Effector CD8-positive, alpha-beta T cell (primary cell): ENCODE data around the gene ZNF385D.

ENCODE experiments used
- DNase-seq: peaks from one replicate; lab custom pipeline; 2025; lab: John Stamatoyannopoulos, UW

The ZNF385D gene

DNA sequence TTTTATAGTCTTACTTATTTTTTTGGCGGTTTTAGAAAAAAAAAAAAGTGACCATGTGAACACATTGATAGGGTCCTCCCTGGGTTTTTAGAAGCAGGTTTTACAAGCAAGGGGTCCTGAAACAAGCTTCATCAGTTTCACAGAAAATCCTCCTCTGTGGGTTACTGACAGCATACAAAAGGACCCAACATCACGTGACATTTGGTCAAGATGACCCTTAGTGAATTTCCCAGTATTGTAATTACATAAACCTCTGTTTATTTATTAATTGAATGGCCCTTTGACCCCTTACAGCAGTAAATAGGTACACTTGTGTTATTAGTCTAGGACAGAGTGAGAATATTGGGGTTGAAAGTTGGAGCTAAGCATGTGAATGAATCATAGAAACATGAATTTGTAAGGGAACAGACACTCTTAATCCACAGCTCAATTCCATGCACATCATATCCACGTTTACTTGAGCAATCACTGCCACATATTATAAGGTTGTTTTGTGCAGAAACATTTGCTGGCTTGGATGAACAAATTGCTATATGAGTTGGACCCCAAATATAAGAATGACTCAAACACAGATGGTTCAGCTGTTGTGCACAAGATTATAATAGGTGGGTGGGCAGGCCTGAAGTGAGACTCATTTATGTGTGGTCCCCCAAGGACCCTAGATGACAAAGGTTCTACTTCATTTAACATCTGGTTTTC, 137.5 kb downstream of the ZNF385D start:
- DNase-seq: no peak

DNA sequence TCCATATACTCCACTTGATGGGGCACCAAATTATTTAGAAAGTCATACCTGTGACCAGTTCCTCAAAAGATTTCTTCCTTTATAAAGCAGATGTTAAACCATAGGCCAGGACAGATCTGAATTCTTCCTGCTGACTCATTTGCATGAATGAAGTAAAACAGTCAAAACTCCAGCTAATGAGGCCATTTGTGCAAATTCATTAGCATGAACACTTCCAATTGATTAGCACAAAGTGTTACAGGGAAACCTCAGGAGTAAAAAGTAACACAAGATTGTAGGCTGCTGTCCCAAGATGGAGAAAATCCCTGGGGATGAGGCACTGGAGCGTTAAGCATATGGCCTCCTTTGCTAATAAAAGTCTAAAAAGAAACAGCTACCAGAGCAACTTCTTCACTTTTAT, 149.8 kb downstream of the ZNF385D start:
- DNase-seq: no peak

DNA sequence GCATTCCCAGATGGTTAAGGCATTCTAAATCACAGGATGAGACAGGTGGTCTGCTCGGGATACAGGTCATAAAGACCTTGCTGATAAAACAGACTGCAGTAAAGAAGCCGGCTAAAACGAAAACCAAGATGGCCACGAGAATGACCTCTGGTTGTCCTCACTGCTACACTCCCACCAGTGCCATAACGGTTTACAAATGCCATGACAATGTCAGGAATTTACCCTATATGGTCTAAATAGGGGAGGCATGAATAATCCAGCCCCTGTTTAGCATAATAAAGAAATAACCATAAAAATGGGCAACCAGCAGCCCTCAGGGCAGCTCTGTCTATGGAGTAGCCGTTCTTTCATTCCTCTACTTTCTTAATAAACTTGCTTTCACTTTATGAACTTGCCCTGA, 151.1 kb downstream of the ZNF385D start:
- no peak for DNase-seq

DNA sequence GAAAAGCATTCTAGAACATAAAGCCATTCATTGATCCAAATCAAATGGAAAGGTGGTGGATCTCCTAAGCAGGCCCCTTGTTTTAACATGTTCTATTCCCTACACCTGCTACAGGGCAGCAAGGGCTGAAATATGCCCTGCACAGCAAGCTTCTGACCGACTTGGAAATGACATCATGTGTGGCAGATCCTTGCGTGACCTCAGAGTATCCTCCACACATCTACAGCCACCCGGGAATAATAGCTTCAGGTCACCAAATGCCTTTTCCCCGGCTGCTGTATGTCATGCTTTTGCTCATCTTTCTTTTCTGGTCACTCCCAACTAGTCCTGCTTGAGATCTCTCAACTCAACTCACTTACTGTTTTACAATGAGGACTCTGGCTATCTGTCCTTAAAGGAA, 158.2 kb downstream of the ZNF385D start:
- no peak for DNase-seq

DNA sequence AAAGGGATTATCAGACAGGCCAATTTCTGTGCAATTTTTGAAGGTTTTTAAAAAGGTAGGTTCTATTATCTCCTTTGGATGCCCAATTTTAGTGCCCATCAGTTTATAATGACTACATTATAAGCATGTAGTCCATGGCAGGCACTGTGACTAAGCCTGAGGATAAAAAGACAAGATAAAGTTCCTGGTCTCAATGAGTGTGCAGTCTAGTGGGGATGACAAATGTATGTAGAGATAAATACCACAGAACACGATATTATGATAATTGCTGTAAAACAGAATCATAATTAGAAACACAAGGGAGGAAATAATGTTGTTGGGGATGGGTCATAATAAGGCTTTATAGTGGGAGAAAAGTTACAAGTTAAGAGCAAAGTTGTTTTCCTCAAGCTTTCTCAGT, 163.1 kb downstream of the ZNF385D start:
- DNase-seq: no peak

DNA sequence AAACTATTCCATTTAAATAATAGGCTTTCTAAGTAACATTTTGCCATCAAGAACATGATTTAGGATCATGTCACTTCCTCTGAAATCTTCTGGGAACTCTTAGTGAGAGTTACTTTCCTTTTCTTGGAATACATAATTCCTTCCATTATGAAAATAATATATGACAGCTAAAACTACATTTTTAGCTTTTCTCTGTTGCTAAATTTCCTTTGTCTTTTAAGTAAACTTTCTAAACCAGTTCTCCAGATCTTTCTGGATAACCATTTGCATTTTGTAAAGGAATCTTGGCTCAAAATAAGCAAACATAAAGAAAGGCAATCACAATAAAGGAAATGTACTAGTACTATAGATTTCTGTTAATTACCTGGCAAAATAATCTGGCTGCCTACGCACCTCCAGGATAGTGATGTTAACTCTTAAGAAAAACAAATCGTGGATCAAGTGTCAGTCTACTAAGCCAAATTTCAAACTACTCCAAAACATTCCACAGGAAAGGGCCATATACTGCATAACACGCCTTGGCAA, 165.7 kb downstream of the ZNF385D start:
- DNase-seq: no peak

DNA sequence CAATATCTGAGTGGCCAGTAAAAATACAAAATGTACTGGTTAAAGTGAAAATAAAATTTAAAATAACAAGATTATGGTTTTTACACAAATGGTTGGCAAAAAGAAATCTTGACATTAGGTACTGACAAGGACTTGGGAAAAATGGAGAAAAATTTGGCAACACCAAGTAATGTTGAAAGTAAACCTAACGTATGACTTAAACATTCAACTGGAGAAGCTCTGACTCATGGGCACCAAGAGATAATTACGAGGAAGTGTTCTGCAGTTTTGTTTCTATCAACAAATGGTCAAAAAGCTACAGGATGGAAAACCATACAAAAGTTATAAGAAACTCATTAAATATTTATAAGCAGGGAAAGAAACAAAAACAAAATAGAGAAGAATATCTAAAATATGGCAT, 177.7 kb downstream of the ZNF385D start:
- DNase-seq: no peak

DNA sequence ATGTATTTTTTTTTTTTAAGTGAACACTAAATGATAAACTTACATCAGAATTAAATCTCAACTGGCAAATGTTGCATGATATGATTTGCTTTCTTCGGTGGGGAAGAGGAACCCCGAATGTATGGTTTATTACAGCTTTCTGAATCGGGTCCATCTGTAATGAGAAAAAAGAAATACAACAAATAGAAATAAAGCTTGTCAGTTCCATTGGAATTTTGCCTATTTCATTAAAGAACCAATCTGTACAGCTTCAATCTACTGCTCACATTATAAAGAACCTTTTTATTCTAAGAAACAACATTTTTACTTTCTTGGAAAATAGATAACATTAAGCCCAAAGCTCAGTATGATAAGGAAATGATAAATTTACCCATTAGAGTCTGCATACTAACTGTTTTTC, 186.5 kb downstream of the ZNF385D start:
- no peak for DNase-seq

DNA sequence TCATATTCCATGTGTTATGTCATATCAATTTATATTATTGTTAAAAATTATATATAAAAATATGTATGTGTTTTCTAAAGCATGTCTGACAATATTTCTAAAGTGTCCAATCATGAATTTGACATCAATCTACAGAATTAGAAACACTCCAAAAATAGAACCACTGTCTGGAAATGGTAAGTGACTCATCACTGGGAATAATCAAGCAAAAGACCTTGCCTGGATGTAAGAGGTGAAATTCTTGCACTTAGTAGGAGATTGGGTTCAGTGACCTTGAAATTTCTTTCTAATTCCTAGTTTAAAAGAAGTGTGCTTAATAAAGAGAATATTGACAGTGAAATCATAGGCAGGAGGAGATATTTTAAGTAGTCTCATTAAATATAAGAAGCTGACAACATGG, 188.8 kb downstream of the ZNF385D start:
- no peak for DNase-seq

DNA sequence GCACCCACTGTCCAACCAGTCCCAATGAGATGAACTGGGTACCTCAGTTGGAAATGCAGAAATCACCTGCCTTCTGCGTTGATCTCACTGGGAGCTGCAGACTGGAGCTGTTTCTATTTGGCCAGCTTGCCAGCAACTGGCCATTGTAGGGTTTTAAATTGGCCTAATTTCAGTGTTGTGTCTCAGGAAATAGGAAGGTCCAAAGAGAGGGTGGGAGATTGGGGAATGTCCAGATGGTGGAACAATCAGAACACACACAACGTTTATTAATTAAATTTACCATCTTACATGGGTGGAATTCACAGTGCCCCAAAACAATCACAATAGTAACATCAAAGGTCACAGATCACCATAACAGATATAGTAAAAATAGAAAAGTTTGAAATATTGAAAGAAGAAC, 189.5 kb downstream of the ZNF385D start:
- no peak for DNase-seq

DNA sequence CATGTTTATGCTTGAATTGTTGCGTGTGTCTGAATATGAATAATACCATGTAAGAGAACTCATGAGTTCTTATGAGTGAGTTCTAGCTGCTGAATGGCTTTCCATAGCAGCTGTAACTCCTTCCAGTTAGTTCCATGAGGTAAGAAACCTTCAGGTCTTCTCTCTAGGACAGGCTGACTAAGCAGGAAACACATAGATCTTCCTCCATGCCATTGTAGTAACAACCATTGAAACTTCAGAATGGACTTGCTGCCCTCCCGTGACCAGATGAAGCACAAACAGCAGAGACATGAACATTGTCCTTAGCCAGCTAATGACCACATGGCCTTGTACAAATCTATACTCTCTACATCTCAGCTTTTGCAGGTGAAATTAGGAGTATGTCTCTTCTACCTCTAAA, 200.0 kb downstream of the ZNF385D start:
- no peak for DNase-seq

DNA sequence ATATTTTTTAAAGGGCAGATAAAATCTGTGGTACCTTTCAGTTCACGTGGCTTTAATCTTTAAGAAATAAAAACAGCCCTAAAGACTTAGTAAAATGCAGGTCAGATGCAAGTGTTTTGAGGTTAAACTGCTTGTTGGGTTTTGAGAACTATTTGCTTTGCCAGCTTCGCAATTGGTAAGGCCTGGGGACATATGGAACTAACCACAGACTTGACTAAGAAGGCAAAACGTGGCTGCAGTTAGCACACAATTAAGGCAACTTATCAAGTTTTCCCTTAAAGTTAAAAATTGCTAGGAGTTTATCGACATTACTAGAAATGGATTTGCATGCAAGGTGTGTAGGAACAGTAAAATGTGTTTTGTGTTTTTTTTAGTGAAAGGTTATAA, 206.9 kb downstream of the ZNF385D start:
- no peak for DNase-seq

DNA sequence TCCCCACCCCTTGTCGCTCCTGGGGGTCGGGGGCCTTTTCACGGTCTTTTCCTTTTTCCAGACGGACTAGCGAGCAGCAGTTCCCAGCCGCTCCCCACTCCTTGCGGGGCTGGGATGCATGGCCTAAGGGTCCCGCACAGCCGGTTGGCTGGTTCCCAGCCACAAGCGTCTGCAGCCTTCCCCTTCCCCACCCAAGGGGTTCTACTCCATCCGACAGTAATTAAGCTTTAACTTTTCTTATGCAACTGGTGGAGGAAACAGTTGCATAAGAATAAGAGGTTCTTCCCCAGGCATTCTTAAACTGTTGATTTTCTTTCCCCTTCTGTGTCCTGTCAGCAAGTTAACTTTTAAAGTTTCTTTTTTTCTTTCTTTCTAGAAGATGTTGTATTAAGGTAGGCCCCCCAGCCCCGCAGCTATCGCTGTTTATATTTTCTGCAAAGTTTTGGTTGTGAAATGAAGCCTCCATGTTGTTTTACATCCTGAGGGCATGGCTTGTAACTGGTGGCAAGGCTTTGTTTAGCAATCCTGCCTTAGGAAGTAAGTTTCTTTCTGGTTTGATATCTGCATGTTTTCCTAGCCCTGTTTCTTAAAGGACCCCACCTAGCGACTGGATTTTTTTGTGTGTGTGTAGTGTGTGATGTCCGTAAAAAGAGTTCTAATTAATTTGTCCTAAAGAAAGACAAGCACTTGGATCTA, 207.5 kb downstream of the ZNF385D start:
- no peak for DNase-seq

DNA sequence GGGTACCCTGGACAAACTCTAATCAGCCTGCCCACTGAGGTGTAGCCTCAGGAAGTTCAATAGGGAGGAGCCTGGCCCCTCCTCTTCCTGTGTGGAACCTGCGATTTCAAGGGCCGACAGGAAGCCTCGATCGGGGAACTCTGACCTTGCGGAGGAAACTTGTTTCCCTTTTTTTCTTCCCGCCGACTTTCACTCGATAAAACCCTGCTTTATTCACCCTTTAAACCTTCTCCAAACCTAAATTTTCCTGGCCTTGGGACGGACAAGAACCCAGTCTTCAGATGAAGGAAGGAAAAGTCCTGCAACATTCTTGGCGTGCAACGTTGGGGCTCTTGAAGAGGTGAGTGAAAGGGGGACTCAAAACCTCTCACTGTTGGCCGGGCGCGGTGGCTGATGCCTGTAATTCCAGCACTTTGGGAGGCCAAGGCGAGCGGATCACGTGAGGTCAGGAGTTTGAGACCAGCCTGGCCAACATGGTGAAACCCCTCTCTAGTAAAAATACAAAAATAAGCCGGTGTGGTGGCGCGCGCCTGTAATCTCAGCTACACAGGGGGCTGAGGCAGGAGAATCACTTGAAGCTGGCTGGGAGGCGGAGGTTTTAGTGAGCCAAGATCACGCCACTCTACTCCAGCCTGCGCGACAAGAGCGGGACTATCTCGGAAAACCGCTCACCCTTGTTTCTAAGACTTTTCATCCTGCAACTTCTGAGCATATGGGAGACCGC, 208.2 kb downstream of the ZNF385D start:
- DNase-seq: no peak

DNA sequence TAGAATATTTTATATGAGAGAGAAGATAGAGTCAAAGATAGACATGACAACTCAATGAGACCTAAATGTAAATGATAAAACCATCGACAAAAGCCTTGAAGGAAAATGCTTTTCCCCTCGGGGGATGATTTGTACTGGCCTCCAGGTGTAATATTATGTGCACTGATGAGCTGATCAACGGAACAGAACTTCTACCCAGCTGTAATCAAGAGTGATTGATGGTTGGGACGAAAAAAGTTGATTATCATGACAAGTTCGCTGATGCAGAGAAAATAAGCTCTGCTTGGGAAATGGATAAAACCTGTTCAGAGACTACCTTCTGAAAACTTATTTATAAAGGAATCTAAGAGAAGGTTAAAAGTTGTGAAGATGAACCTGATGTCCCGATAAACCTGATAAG, 210.7 kb downstream of the ZNF385D start:
- no peak for DNase-seq

DNA sequence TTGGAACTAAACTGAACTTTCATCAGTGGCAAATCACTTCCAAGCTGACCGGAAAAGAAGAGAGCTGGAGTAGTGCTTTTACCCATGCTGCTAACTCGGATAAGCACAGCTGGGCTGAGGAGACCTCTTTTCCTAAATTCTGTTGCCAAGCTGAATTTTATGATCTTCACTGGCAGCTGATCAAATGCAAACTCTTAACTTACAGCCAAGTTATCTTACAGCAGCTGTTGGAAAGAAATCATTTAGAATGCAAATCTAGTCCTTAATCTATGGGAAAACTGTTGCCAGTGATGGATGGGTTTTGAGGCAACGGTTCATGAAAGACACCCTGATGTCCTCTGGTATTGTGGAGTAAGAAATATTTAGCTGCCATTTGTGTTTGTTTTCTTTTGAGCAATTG, 216.5 kb downstream of the ZNF385D start:
- DNase-seq: no peak

DNA sequence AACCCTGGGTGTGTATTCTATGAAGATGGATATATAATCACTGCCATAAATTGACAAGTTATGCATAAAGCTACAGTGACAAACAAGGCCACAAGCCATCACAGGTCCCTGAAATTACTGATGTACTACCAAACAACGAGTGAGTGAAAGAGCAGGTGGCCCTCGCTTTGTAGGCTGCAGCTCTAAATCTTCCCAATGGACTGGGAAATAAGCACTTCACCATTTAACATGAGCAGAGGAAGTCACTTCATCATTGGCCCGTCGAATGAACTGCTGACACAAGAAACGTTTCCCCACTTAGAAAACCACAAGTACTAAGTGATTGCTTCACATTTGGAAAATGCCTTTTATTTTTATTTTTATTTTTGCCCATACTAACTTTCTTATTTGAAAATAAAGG, 218.0 kb downstream of the ZNF385D start:
- no peak for DNase-seq

DNA sequence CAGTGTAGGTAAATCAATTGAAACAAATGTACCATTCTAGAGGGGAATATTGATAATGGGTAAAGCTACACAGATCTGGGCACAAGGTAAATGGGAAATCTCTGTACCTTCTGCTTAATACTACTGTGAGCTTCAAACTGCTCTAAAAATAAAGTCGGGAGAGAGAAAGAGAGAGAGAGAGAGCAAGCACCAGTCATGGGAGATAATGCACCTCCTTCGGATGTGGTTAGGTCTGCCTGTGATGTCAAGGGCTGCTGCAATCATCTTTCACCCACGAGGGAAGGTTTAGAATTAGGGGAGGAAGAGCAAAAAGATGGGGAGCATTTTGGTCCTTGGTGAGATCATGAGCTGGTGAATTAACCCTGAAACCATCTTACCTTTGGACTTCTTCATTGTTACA, 219.1 kb downstream of the ZNF385D start:
- no peak for DNase-seq

DNA sequence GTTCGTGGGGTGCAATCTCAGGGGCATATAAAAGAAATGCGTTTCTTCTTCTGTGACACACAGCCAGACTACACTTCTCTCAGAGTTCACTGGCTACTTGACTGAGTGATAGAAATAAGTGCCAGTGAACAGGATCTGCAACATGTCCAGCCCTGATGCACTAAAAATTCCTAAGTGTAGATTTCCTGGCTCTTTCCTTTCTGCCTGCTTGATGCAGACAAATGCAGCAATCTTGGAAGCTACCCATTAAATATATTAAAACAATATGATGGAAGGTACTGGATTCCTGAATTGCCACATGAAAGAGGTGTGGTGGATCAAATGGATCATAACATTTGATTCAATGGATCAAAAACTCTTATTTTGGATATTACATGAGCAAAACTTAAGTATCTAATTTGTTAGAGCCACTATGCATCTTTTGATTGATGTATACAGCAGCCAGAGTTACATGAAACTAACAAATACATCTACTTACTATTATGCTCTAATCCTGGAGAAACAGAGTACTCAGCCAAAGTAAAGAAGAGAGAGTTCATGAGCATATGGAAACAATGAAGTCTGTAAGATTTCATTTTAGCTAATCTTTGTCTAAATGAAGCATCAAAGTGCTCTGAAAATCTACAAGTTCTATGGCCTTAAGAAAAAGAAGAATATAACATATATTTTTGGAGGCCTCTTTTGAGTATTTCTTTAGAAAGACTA, 222.6 kb downstream of the ZNF385D start:
- DNase-seq: no peak

DNA sequence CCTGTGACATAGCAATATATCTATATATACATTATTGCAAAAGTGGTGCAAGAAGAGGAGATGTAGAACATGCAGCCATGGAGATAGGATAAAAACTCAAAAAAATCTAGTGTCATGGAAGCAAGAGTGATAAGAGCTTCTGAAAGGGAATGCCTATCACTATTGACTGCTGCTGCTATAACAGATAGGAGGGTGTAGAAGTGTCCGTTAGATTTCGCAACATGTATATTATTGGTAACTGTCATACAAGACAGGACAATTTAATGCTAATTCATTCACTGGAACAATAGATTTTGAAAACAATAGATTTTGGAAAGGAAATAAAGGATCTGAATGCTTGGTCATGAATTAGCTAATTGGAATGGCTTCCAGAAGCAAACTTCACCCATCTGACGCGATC, 224.5 kb downstream of the ZNF385D start:
- DNase-seq: no peak

DNA sequence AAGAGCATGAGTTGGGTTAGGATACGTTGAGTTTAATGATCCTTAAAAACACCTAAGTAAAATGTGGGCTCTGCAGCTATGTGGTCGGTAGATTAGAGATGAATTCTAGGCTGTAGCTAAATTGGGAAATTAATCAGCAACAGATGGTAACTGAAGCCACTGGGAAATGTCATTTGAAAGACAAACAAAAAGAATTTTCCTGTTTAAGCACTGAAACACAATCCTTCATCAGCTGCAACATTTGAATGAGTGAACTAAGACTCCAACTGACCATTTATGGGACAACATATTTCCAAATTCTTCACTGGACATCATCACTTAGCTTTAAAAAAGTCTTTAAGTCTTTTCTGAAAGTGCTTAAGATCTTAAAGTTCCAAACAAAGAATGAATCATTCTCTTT, 226.9 kb downstream of the ZNF385D start:
- DNase-seq: no peak
